Smooth muscle cell (in vitro differentiated cells): ENCODE measurements around the gene KSR1. TPM values are rescaled to one million over a fixed set of nuclear protein-coding genes. Genes with fewer than 3 reads are reported as not detected.

Experiments
- DNase-seq: peaks from one replicate; lab custom pipeline; 2025; ENCODE audit not compliant: unreplicated experiment; lab: John Stamatoyannopoulos, UW
- H2AFZ ChIP-seq: fragments of 200-600 bp; sonication (generic); 2 replicates; pipeline ENCODE4 v1.6.0; 2016; ENCODE audit warnings: antibody characterized with exemption, low read depth, mild to moderate bottlenecking
- H3F3A ChIP-seq: fragments of 200-600 bp; sonication (generic); 2 replicates; pipeline ENCODE4 v1.6.0; 2017; ENCODE audit warnings: antibody characterized with exemption, low read depth
- H3K27ac ChIP-seq: fragments of 200-600 bp; sonication (generic); 2 replicates; pipeline ENCODE4 v1.5.1; 2016; ENCODE audit warnings: low read depth, mild to moderate bottlenecking
- H3K27me3 ChIP-seq: fragments of 200-600 bp; sonication (generic); 2 replicates; pipeline ENCODE4 v1.6.1; 2016; ENCODE audit warnings: low read depth, mild to moderate bottlenecking
- H3K36me3 ChIP-seq: fragments of 200-600 bp; sonication (generic); 2 replicates; pipeline ENCODE4 v1.5.1; 2016; ENCODE audit warnings: low read depth
- H3K4me1 ChIP-seq: fragments of 200-600 bp; sonication (generic); 2 replicates; pipeline ENCODE4 v1.5.1; 2016; ENCODE audit warnings: low read depth
- H3K4me2 ChIP-seq: fragments of 200-600 bp; sonication (generic); 2 replicates; pipeline ENCODE4 v1.6.0; 2016; ENCODE audit warnings: mild to moderate bottlenecking
- H3K4me3 ChIP-seq: fragments of 200-600 bp; sonication (generic); 2 replicates; pipeline ENCODE4 v1.5.1; 2016; ENCODE audit warnings: mild to moderate bottlenecking
- H3K79me2 ChIP-seq: fragments of 200-600 bp; sonication (generic); 2 replicates; pipeline ENCODE4 v1.6.0; 2016; ENCODE audit warnings: low read depth, mild to moderate bottlenecking
- H3K9ac ChIP-seq: fragments of 200-600 bp; sonication (generic); 2 replicates; pipeline ENCODE4 v1.6.0; 2016; ENCODE audit warnings: low read depth
- H3K9me3 ChIP-seq: fragments of 200-600 bp; sonication (generic); replicated peaks from 2 replicates; pipeline ENCODE4 v1.5.1; 2016; ENCODE audit warnings: low read depth
- H4K20me1 ChIP-seq: fragments of 200-600 bp; sonication (generic); 2 replicates; pipeline ENCODE4 v1.6.0; 2016; ENCODE audit warnings: low read depth
- WGBS: methylation state at CpG from one replicate; pipeline ENCODE4 v1.1.7; 2016; ENCODE audit warnings: low lambda C conversion rate; 5-methylcytosine and 5-hydroxymethylcytosine counted together
- polyA plus RNA-seq: library from polyadenylated mRNA; unstranded; fragments of >200 nt; fragmentation: Nextera tagmentation; extraction: Ambion mirVana; gene quantifications from 2 replicates; pipeline ENCODE4 v1.2.1, GENCODE V29; 2016
- total RNA-seq: library from RNA; depleted of rRNA; stranded (reverse); fragments of >200 nt; gene quantifications from 2 replicates; pipeline ENCODE4 v1.2.3, GENCODE V29; 2014
- TF ChIP-seq, protein P1 (sequence below): fragments of 200-600 bp; sonication (generic); IDR thresholded peaks from 2 replicates; pipeline ENCODE4 v1.5.1; 2017; ENCODE audit warnings: borderline replicate concordance, mild to moderate bottlenecking, antibody characterized with exemption; ENCODE audit not compliant: insufficient read depth, poor library complexity, severe bottlenecking

The KSR1 gene
- total and polyA plus RNA-seq, 2 experiments from 2014 or later: 40.4 to 65.1 TPM

- H3K9ac ChIP-seq: no peak overlapping the region
- no peak overlapping the region for H3K4me3 ChIP-seq
- TF ChIP-seq, protein P1, sequence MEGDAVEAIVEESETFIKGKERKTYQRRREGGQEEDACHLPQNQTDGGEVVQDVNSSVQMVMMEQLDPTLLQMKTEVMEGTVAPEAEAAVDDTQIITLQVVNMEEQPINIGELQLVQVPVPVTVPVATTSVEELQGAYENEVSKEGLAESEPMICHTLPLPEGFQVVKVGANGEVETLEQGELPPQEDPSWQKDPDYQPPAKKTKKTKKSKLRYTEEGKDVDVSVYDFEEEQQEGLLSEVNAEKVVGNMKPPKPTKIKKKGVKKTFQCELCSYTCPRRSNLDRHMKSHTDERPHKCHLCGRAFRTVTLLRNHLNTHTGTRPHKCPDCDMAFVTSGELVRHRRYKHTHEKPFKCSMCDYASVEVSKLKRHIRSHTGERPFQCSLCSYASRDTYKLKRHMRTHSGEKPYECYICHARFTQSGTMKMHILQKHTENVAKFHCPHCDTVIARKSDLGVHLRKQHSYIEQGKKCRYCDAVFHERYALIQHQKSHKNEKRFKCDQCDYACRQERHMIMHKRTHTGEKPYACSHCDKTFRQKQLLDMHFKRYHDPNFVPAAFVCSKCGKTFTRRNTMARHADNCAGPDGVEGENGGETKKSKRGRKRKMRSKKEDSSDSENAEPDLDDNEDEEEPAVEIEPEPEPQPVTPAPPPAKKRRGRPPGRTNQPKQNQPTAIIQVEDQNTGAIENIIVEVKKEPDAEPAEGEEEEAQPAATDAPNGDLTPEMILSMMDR: no peak
- peak overlapping the region; percentile 51 for H3K27ac ChIP-seq
- H3K36me3 ChIP-seq: no peaks in the 10 kb centered on the region
- no peaks in the 10 kb centered on the region for H3K27me3 ChIP-seq
- DNase-seq: no peak
- H3K4me2 ChIP-seq: peak overlapping the region; percentile 61
- no peak overlapping the region for H2AFZ ChIP-seq
- H3K9me3 ChIP-seq: no peaks in the 10 kb centered on the region
- peaks cover 100% of the 10 kb centered on the region for H4K20me1 ChIP-seq
- peaks cover 30% of the 10 kb centered on the region for H3K4me1 ChIP-seq
- peaks cover 26% of the 10 kb centered on the region for H3F3A ChIP-seq
- WGBS: 33% methylated on average over 8 of the region's 8 CpGs
- peaks cover 99% of the 10 kb centered on the region for H3K79me2 ChIP-seq
Observed at GRCh38 chr17:27485716-27486495, 29.7 kb downstream of the KSR1 start.

DNA sequence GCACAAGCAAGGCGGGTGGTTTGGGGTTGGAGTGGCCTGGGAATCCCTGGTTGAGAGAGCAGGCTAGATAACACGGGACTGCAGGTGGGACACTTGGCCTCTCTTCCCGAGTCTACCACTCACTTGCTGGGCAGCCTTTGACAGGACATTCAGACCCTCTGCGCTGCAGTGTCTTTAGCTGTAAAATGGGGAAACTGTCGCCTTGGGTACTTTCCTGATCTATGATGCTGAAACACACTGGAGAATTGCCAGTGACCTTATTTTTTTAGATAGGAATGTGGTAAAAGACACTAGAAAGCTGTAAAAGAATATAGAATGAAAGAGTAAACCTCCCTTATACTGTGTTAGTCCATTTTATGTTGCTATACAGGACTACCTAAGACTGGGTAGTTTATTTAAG lies 30.5 kb downstream of the KSR1 start:
- TF ChIP-seq, protein P1: no peak
- DNase-seq: no peak
- Histone ChIP-seq H3F3A (peaks cover 23% of the 10 kb centered on the region), H2AFZ (no peak overlapping the region), H3K4me1 (peaks cover 35% of the 10 kb centered on the region), H4K20me1 (peaks cover 100% of the 10 kb centered on the region), H3K27me3 (no peaks in the 10 kb centered on the region), H3K4me3 (no peak overlapping the region), H3K27ac (no peak overlapping the region), H3K9ac (no peak overlapping the region), H3K4me2 (no peak overlapping the region), H3K36me3 (no peaks in the 10 kb centered on the region), H3K9me3 (no peaks in the 10 kb centered on the region), H3K79me2 (peaks cover 99% of the 10 kb centered on the region)
- WGBS: 89% methylated on average over 5 of the region's 5 CpGs

GRCh38 chr17:27488231-27488630 lies 32.0 kb downstream of the KSR1 start:
- H3K4me2 ChIP-seq: no peak overlapping the region
- H4K20me1 ChIP-seq: peaks cover 100% of the 10 kb centered on the region
- H3K36me3 ChIP-seq: no peaks in the 10 kb centered on the region
- peaks cover 40% of the 10 kb centered on the region for H3K4me1 ChIP-seq
- no peaks in the 10 kb centered on the region for H3K27me3 ChIP-seq
- H3K4me3 ChIP-seq: no peak overlapping the region
- H3K9ac ChIP-seq: no peak overlapping the region
- no peak for DNase-seq
- H3K9me3 ChIP-seq: no peaks in the 10 kb centered on the region
- no peak overlapping the region for H2AFZ ChIP-seq
- peaks cover 99% of the 10 kb centered on the region for H3K79me2 ChIP-seq
- TF ChIP-seq, protein P1: no peak
- peaks cover 19% of the 10 kb centered on the region for H3F3A ChIP-seq
- no peak overlapping the region for H3K27ac ChIP-seq
